Vagina (tissue), 2 donors: ENCODE results near the gene ENAH. TPM values are rescaled to one million over a fixed set of nuclear protein-coding genes. Genes with fewer than 3 reads are reported as not detected.
A peak's percentile ranks its signal among the peaks of the same experiment; 100 is the strongest.

Experiments
- DNase-seq, 2 donors: peaks; one replicate each; pipeline ENCODE4 v3.0.0-alpha.2; 2017; ENCODE audit errors: extremely low spot score in 2 of 2
- H3K27ac ChIP-seq: fragments of 200-600 bp; sonication (generic); one replicate; pipeline ENCODE4 v1.5.1; 2019
- H3K27me3 ChIP-seq: fragments of 200-600 bp; sonication (generic); one replicate; pipeline ENCODE4 v1.5.1; 2019
- H3K36me3 ChIP-seq, 2 donors: fragments of 200-600 bp; sonication (generic); one replicate each; pipeline ENCODE4 v1.5.1; 2017 to 2019
- H3K4me1 ChIP-seq: fragments of 200-600 bp; sonication (generic); one replicate; pipeline ENCODE4 v1.5.1; 2019
- H3K4me3 ChIP-seq, 2 donors: fragments of 200-600 bp; sonication (generic); 1 replicate in 1 of 2; 2 replicates in 1 of 2; pipeline ENCODE4 v1.5.1; 2016 to 2019
- H3K9me3 ChIP-seq: fragments of 200-600 bp; sonication (generic); one replicate; pipeline ENCODE4 v1.5.1; 2019
- POLR2A ChIP-seq, 2 donors: fragments of 450-650 bp; IDR thresholded peaks; one replicate each; pipeline ENCODE4 v1.6.1; 2017; ENCODE audit warnings: antibody characterized with exemption in 2 of 2, mild to moderate bottlenecking in 2 of 2, moderate library complexity in 2 of 2
- POLR2AphosphoS5 ChIP-seq, 2 donors: sonication (generic); formaldehyde crosslinking; IDR thresholded peaks; one replicate each; pipeline ENCODE4 v1.9.0; 2017; ENCODE audit warnings: antibody characterized with exemption in 2 of 2, mild to moderate bottlenecking in 2 of 2, low read depth in 1 of 2; ENCODE audit not compliant: insufficient read depth in 1 of 2
- intact Hi-C: fragments of 100-400 bp; cut with DNase I; formaldehyde crosslinking; loops from one replicate; pipeline ENCODE4 v1.15.1; 2023
- total RNA-seq: library from RNA; depleted of rRNA; stranded (reverse); fragments of >200 nt; gene quantifications from one replicate; pipeline ENCODE4 v1.2.3, GENCODE V29; 2016
- TF ChIP-seq, protein P1 (sequence below), 3 experiments: fragments of 450-650 bp in 2 of 3; fragments of 200-600 bp in 1 of 3; sonication (generic) in 1 of 3; IDR thresholded peaks; one replicate each; pipeline ENCODE4 v1.5.1; 2017 to 2019; ENCODE audit warnings: antibody characterized with exemption in 3 of 3, mild to moderate bottlenecking in 2 of 3, moderate library complexity in 2 of 3

Gene ENAH
- total RNA-seq, 1 donor from 2014 or later, result 62.4 TPM

DNA sequence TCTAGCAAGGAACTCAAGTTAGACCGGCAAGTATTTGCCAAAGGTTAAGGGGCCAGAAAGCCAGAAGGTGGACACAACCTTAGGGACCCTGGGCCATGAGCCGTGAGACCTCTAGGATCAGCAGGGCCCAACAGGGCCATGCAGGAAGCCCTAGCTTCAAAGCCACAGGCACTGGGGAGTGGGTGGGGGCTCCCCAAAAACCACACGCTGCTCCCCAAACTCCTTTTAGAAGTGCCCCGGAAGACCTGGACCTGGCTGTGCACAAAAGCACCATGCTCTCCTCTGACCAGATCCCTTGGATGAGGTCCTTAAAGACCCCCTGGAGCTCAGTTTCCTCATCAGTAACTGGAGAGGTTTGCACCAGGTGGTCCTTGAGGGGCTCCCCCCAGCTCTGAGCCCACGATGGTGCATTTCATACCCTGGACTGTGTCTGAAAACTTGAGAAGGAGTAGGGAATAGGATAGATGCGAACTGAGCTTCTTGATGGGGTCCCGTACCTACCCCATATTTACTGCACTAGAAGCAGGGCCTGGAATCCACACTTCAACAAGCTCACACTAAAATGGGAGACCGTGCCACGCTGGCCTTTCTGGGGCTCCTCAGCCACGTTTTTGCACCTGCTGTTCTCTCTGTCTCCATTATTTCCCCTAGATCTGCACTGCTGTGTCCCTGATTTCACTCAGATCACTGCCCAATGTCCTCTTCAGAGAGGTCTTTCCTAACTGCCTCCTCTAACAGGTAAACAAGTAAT is 184.5 kb downstream of the ENAH start:
- H3K9me3 ChIP-seq, result no peaks in the 10 kb centered on the region
- TF ChIP-seq POLR2AphosphoS5 (IDR thresholded peaks at IDR 0.05; ENCODE audit: insufficient read depth in 1 of 2, low read depth in 1 of 2), result no peak
- no peak for TF ChIP-seq POLR2A (IDR thresholded peaks at IDR 0.05)
- TF ChIP-seq, protein P1, sequence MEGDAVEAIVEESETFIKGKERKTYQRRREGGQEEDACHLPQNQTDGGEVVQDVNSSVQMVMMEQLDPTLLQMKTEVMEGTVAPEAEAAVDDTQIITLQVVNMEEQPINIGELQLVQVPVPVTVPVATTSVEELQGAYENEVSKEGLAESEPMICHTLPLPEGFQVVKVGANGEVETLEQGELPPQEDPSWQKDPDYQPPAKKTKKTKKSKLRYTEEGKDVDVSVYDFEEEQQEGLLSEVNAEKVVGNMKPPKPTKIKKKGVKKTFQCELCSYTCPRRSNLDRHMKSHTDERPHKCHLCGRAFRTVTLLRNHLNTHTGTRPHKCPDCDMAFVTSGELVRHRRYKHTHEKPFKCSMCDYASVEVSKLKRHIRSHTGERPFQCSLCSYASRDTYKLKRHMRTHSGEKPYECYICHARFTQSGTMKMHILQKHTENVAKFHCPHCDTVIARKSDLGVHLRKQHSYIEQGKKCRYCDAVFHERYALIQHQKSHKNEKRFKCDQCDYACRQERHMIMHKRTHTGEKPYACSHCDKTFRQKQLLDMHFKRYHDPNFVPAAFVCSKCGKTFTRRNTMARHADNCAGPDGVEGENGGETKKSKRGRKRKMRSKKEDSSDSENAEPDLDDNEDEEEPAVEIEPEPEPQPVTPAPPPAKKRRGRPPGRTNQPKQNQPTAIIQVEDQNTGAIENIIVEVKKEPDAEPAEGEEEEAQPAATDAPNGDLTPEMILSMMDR (IDR thresholded peaks at IDR 0.05), result no peak
- H3K36me3 ChIP-seq, result no peaks in the 10 kb centered on the region
- DNase-seq, result no peak
- peak overlapping the region; percentile 58 for H3K27ac ChIP-seq
- peaks cover 18% of the 10 kb centered on the region for H3K4me1 ChIP-seq
- H3K27me3 ChIP-seq, result no peaks in the 10 kb centered on the region
- intact Hi-C loops, result no loop called here
- H3K4me3 ChIP-seq, result peak overlapping the region in 1 of 2 donors; percentile 42

DNA sequence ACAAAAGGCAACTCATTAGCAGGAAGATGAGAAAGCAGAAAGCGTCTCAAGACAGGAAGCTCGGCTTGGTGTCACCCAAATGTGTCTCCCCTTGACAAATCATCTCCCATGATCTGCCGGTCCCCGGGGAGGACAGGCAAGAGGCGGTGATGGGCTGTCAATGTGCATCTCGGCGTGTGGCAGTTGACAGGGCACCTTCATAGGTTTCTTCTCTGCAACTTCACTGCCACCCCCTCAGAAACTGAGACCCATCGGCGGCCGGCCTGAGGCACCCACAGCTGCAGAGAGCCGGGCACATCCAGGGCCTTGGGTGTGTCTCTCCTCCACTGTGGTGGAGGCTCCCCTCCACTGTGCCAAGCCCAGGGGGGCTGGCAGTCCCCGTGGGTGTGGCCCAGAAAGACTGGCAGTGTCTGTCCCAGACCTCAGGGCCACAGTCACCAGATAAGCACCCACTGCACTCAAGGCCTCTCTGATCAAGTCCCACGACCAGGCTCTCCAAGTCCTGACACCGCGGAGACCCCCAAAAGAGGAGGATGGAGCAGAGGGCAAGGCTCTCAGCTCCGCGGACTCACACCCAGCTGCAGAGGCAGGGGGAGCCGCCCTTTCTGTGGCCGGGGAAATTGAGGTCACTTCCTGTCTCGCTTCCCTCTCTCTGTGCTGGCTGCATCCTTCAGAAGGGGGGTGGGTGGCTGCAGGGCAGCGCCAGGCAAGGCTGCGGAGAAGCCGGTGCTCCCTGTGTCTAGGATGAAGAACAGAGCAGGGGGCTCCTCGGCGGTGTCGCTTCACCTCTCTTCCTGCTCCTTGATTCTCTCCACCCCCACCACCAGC is 185.5 kb downstream of the ENAH start:
- DNase-seq, result no peak
- peak overlapping the region; percentile 58 for H3K27ac ChIP-seq
- no peak for TF ChIP-seq POLR2A (IDR thresholded peaks at IDR 0.05)
- TF ChIP-seq POLR2AphosphoS5 (IDR thresholded peaks at IDR 0.05; ENCODE audit: insufficient read depth in 1 of 2, low read depth in 1 of 2), result peak in 1 of 2 donors; percentile 70
- TF ChIP-seq, protein P1 (IDR thresholded peaks at IDR 0.05), result no peak
- H3K27me3 ChIP-seq, result no peaks in the 10 kb centered on the region
- H3K4me1 ChIP-seq, result peaks cover 23% of the 10 kb centered on the region
- H3K9me3 ChIP-seq, result no peaks in the 10 kb centered on the region
- no peaks in the 10 kb centered on the region for H3K36me3 ChIP-seq
- peak overlapping the region; percentile 30 to 42 for H3K4me3 ChIP-seq
- intact Hi-C loops, result no loop called here

DNA sequence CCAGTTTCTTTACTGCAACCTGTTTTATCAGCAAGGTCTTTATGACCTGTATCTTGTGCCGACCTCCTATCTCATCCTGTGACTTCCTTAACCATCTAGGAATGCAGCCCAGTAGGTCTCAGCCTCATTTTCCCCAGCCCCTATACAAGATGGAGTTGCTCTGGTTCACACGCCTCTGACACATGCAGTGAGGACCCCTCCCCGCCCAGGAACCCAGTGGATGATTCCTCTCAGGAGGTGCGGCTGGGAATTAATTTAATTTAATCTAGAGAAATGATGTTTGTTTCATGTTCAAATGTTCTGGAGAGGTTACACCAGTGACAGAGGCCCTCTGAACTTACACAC is 186.1 kb downstream of the ENAH start:
- peaks cover 23% of the 10 kb centered on the region for H3K4me1 ChIP-seq
- H3K4me3 ChIP-seq, result no peak overlapping the region
- intact Hi-C loops, result no loop called here
- H3K9me3 ChIP-seq, result no peaks in the 10 kb centered on the region
- H3K27me3 ChIP-seq, result no peaks in the 10 kb centered on the region
- DNase-seq, result no peak
- TF ChIP-seq, protein P1 (IDR thresholded peaks at IDR 0.05), result no peak
- TF ChIP-seq POLR2AphosphoS5 (IDR thresholded peaks at IDR 0.05; ENCODE audit: insufficient read depth in 1 of 2, low read depth in 1 of 2) (no peak), POLR2A (IDR thresholded peaks at IDR 0.05) (no peak)
- peak overlapping the region; percentile 58 for H3K27ac ChIP-seq
- no peaks in the 10 kb centered on the region for H3K36me3 ChIP-seq

DNA sequence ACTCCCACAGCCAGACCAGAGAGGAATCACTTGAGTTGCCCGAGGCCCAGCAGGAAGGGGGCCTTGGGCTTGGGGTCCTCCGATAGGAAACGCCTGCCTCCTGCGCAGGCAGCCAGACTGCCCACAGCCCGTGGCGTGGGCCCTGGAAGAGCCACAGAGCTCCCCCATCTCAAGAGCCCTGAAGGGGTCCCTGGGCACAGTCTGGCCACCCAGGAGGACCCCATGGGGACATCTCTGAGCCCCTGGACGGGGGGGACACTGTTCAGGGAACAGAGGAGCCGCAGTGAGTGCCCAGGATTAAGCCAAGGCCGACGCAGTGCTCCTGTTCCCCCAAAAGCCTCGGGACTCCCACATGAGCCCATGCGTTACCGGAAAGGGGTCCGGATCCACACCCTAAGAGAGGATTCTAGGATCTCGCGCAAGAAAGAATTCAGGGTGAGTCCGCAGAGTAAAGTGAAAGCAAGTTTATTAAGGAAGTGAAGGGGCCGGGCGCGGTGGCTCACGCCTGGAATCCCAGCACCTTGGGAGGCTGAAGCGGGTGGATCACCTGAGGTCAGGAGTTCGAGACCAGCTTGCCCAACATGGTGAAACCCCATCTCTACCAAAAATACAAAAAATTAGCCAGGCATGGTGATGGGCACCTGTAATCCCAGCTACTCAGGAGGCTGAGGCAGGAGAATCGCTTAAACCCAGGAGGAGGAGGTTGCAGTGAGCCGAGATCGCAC is 187.0 kb downstream of the ENAH start:
- Histone ChIP-seq H3K9me3 (no peaks in the 10 kb centered on the region), H3K36me3 (no peaks in the 10 kb centered on the region), H3K4me1 (peaks cover 26% of the 10 kb centered on the region), H3K4me3 (no peak overlapping the region), H3K27ac (no peak overlapping the region), H3K27me3 (no peaks in the 10 kb centered on the region)
- intact Hi-C loops, result no loop called here
- TF ChIP-seq POLR2A (IDR thresholded peaks at IDR 0.05), result no peak
- TF ChIP-seq, protein P1 (IDR thresholded peaks at IDR 0.05), result no peak
- TF ChIP-seq POLR2AphosphoS5 (IDR thresholded peaks at IDR 0.05; ENCODE audit: insufficient read depth in 1 of 2, low read depth in 1 of 2), result no peak
- no peak for DNase-seq
